ENCODE results near the gene ADGRG1.
"Not testable (repeated sequence)": the region's sequence is repeated elsewhere in the genome, so short reads cannot be mapped to it uniquely, and the experiment has no call there.

ADGRG1 gene

DNA sequence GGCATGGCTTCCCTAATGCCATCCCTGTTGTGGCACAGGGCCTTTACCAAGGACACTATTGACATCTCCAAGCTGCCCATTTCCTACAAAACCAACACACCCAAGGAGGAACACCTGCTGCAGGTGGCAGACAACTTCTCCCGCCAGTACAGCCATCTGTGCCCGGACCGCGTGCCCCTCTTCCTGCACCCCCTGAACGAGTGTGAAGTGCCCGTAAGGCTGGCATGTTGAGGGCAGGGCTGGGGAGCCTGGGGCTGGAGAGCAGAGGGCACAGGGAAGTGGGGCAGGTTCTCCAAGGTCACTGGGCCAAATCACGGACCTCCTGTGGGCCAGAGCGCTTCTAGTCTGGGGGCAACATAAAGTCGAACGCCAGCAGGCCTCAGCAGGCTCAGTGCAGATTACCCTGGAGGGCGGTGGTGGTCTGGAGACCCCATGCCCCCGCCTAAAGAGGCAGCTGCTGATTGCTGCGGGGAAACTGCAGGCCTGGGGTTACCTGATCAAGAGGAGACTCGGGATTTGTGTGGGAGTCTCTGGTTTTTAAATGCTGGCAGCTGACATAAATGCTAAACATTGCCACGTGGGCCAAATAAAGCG is 70.5 kb downstream of the ADGRG1 start:
- DNase-seq (ENCODE audit: low read depth in 2 of 3, low spot score in 2 of 3): no peak

DNA sequence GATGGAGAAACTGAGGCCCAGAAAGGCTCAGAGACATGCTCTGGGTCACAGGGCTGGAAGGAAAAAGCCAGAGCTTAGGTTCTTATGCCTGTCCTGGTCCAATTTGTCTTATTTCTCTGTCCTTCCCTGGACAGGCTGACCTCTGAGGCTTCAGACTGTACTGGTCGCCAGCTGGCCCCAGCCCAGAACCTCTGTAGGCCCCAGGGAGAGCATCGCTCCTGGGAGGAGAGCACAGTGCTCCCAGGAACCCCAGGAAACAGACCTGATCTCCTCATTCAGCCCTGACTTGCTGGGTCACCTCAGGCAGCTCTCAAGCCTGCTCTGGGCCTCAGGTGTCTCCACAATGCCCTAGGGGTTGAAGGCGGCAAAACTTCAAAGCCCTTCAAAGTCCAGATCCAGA is 71.1 kb downstream of the ADGRG1 start:
- no peak for DNase-seq (ENCODE audit: low read depth in 2 of 3, low spot score in 2 of 3)

DNA sequence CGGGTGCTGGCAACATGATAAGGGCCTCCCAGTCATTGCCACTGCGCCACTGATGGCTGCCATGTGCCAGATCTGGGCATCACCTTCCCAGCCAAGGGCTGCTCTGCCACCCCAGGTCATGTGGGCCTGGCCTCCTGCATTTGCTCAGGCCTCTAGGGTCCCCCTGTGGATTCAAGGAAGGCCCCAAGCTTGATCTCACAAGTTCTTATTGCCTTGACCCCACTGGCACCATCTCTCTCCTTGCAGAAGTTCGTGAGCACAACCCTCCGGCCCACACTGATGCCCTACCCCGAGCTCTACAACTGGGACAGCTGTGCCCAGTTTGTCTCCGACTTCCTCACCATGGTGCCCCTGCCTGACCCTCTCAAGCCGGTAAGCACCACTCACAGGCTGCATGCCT is 71.5 kb downstream of the ADGRG1 start:
- no peak for DNase-seq (ENCODE audit: low read depth in 2 of 3, low spot score in 2 of 3)

DNA sequence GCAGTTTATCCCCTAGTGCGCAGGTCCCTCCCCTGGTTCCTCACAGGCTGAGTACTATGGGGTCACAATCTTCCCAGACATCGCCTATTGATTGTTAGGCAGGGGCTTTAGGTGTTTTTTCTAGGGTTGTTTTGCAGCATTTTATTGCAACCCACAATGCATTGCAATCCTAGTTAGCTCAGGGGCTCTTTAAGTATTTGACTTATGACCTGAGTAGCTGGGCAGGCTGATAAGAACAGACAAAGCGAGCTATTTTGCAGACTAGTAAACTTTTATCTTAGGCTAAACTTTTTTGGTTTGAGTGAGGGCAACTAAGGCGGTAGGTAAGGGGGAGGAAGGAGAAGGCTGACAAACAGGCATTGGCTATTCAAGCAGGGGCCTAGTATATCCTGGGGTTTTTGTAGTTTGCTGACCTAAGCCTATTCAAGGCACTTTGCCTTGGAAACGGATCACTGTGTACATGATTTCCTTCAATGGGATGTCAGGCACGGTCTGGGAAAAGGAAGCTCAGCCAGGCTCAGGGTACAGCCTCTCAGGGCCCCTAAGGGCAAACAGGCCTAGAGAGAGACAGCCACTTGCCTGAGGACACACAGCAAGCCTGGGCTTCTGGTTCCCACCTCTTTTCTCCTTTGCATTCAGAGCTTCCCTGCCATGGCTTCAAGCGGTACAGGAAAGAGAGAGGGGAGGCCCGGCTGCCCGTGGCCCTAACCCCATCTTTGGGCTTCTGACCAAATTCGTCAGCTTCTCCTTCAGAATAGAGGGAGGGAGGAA is 72.5 kb downstream of the ADGRG1 start:
- DNase-seq (ENCODE audit: low read depth in 2 of 3, low spot score in 2 of 3): no peak

DNA sequence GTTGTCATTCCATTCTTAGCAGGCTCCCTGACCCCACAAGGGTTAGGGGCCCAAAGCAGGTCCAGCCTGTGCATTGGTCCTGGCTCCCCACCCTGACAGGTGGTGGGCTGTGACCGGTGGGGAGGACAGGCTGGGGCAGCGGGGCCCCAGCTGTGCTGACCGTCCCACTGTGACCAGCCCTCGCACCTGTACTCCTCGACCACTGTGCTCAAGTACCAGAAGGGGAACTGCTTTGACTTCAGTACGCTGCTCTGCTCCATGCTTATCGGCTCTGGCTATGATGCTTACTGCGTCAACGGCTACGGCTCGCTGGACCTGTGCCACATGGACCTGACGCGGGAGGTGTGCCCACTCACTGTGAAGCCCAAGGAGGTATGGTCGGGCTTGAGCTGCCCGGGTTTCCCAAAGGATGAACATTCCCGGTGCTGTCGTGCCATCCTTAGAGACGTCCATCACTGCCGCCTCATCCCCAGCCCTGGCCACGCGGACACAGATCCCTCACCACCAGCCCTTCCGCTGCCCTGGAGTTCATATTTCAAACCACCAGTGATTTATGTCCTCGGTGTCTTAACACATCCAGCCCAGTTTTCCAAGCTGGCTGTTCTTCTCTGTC is 73.4 kb downstream of the ADGRG1 start:
- DNase-seq (ENCODE audit: low read depth in 2 of 3, low spot score in 2 of 3): no peak

DNA sequence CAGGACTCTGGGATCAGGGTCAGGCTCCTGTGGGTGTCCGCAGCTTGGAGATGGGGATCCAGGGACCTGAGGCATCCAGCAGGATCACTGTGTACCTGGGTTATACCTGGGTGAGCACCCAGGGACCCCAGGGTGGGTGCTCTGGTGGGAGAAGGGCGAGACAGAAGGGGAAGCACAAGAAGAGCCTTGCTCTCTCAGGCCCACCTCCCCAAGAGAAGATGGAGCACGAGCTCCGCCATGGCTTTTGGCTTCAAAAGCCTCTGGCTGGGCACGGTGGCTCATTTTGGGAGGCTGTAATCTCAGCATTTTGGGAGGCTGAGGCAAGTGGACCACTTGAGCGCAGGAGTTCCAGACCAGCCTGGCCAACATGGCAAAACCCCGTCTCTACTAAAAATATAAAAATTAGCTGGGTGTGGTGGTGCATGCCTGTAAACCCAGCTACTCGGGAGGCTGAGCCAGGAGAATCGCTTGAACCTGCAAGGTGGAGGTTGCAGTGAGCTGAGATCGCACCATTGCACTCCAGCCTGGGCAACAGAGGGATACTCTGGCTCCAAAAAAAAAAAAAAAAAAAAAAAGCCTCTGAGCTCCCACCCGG is 75.1 kb downstream of the ADGRG1 start:
- DNase-seq (ENCODE audit: low read depth in 2 of 3, low spot score in 2 of 3): no peak

DNA sequence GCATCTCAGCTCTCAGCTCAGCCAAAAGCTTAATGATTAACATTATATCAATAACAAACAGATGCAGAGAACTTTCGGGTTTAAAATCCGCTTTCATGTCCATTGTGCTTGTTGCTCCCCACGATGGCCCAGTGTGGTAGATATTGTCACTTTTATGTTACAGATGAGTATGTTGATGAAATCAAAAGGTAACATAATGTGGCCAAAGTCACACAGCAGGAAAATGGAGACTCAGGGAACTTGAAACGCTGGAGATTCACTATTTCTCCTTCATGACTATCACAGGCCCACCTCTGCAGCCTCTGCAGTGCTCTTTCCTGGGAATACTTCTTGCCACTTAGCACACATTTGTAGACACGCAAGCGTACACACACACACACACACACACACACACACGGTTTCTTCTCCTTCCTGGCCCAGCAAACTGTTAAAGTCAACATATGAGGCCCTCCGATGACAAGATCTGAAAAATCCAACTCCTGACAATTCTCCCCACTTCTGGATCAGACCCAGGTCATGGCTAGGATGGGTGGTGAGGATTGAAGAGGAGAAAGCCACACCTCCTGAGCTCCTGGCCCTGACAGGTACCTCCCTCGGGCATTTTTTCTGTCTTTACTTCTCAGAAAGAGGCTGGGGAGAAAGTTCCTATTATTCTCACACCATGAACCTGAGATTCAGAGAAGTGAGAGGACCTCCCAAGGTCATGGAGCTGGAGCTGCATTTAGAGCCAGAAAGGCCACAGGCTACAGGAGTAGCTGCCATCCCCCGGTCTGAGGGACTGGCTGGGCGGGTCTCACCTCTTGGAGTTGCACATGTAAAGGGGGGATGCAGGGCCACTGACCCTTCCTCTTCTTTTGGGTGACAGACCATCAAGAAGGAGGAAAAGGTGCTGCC is 75.8 kb downstream of the ADGRG1 start:
- DNase-seq (ENCODE audit: low read depth in 2 of 3, low spot score in 2 of 3): no peak

DNA sequence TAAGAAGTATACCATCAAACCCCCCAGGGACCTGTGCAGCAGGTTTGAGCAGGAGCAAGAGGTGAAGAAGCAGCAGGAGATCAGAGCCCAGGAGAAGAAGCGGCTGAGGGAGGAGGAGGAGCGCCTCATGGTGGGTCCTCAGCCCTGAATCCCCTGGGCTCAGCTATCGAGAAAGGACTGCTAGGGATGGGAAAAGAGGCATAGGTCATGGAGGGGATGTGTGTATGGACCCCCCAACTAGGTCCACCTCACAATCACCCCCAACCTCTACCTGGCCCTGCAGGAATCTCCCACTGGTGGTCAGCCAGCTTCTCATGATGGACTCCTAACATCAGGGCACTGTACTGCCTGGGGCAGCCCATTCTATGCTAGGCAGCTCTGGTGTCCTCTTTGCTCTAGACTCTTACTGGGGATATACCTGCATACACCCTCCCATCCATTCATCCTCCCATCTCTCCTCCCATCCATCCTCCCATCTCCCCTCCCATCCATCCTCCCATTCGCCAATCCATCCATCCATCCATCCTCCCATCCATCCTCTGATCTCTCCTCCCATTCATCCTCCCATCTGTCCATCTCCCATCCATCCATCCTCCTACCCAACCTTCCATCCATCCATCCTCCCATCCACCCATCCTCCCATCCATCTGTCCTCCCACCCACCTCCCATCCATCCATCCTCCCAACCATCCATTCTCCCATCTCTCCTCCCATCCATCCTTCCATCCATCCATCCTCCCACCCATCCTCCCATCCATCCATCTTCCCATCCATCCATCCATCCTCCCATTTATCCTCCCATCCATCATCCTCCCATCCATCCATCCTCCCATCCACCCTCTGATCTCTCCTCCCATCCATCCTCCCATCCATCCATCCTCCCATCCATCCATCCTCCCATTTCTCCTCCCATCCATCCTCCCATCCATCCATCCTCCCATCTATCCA is 76.7 kb downstream of the ADGRG1 start:
- DNase-seq (ENCODE audit: low read depth in 2 of 3, low spot score in 2 of 3): no peak

DNA sequence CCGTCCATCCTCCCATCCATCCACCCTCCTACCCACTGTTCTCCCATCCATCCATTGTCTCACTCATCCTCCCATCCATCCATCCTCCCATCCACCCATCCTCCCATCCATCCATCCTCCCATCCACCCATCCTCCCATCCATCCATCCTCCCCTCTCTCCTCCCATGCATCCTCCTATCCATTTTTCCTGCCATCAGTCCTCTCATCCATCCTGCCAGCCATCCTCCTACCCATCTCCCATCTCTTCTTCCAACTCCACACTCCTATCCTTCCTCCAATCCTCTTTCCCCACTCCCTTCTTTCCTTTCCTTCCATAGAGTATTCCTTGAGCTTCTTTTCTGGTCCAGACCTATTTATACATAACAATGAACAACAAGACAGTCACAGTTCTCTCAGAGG is 78.3 kb downstream of the ADGRG1 start:
- no peak for DNase-seq (ENCODE audit: low read depth in 2 of 3, low spot score in 2 of 3)

DNA sequence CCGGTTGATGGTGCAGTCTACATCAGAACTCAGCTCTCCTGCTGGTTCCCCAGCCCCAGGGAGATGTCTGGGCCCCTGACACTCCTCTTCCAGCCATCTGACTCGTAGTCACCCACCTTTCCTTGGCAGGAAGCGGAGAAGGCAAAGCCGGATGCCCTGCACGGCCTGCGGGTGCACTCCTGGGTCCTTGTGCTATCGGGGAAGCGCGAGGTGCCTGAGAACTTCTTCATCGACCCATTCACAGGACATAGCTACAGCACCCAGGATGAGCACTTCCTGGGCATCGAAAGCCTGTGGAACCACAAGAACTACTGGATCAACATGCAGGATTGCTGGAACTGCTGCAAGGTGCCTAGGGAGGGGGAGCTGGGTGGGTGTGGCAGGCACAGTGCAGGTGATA is 78.9 kb downstream of the ADGRG1 start:
- DNase-seq (ENCODE audit: low read depth in 2 of 3, low spot score in 2 of 3): no peak

DNA sequence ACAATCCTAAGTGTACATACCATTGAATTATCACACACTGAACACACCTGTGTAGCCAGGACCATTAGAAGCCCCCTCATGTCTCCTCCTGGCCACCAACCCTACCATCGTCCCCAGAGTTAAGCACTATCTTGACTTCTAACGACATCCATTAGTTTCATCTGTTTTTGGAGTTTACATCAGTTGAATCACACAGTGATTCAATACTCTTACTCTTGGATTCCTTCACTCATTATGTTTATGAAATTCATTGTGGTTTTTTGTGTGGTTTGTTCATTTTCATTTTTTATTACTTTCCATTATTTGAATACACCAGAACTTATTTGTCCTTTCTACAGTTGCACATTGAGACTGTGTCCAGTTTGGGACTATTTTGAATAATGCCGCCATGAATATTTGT is 79.7 kb downstream of the ADGRG1 start:
- no peak for DNase-seq (ENCODE audit: low read depth in 2 of 3, low spot score in 2 of 3)

DNA sequence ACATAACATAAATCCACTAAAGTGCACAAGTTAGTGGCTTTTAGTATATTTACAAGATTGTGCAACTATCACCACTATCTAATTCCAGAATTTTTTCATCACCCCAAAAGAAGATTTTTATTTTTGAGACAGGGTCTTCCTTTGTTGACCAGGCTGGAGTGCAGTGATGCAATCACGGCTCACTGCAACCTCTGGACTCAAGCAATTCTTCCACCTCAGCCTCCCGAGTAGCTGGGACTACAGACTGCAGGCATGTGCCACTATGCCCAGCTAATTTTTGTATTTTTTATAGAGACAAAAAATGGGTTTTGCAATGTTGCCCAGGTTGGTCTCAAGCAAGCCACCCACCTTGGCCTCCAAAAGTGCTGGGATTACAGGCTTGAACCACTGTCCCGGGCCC is 81.2 kb downstream of the ADGRG1 start:
- no peak for DNase-seq (ENCODE audit: low read depth in 2 of 3, low spot score in 2 of 3)

DNA sequence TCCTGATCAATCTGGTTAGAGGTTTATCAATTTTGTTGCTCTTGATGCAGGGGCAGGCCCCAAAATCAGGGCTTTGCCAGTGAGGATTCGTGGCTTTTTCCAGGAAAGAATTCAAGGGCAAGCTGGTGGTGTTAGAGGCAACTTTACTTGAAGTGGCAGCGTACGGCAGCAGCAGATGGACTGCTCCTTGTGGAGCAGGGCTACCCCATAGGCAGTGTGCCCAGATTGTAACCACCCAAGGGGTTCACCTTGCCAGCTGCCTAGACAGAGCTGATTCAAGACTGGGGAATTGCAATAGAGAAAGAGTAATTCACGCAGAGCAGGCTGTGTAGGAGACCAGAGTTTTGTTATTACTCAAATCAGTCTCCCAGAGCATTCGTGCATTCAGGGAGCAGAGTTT is 82.9 kb downstream of the ADGRG1 start:
- no peak for DNase-seq (ENCODE audit: low read depth in 2 of 3, low spot score in 2 of 3)

DNA sequence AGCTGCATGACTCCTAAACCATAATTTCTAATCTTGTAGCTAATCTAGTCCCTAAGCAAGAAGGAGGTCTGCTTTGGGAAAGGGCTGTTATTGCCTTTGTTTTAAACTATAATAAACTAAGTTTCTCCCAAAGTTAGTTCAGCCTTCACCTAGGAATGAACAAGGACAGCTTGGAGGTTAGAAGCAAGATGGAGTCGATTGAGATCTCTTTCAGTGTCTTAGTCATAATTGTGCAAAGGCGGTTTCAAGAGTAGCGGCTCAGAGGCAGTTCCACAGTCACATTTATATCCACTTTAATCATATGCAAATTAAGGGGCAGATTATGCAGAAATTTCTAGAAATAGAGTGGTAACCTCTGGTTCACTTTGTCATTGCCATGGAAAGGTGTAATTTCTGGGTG is 83.6 kb downstream of the ADGRG1 start:
- DNase-seq (ENCODE audit: low read depth in 2 of 3, low spot score in 2 of 3): no peak

DNA sequence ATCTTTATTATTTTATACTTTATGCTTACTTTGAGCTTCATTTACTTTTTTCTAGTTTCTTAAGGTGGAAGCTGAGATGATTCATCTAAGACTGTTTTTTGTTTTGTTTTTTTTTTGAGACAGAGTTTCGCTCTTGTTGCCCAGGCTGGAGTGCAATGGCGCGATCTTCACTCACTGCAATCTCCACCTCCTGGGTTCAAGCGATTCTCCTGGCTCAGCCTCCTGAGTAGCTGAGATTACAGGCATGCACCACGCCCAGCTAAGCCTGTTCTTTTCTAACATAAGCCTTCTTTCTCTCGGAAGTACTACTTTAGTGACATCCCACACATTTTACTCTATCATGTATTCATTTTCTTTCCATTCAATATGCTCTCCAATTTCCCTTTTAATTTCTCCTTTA is 84.1 kb downstream of the ADGRG1 start:
- DNase-seq (ENCODE audit: low read depth in 2 of 3, low spot score in 2 of 3): not testable (repeated sequence)

DNA sequence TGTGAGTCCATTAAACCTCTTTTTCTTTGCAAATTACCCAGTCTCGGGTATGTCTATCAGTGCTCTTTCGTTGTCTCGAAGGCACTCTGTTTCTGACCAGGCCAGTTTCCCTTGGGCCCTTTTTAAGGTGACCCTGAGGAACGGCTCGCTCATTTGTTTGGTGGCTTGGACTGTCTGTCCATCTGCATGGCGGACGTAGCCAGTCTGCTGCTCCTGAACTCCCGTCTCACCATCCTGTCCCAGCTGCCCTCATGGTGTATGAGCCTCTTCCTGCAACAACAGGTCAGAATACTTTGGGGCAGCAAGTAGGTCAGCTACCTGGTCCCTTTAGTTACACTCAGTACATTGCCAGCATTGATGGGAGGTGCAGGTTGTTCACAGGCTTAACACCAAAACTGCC is 85.2 kb downstream of the ADGRG1 start:
- DNase-seq (ENCODE audit: low read depth in 2 of 3, low spot score in 2 of 3): no peak

DNA sequence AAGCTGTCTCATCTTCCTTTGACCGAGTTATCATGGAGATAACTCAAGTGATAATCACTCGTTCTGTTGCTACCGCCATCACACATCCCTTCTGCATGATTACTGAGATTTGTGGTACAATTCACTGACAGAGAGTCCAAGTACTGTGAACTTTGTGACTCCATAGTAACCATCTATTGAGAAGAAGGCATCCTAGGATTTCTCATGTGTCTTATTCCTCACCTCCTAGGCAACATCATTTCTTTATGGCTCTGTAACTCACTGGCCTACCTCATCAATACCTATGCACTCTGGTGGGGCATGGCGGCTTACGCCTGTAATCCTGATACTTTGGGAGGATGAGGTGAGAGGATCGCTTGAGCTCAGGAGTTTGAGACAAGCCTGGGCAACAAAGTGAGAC is 85.6 kb downstream of the ADGRG1 start:
- no peak for DNase-seq (ENCODE audit: low read depth in 2 of 3, low spot score in 2 of 3)
